Activated T-helper 2 cell treated with anti-CD3 and anti-CD28 coated beads, Interferon-gamma antibody, Interleukin-2, Interleukin-4, amounts not matched to agents 10 μg/mL and 5 μg/mL and 100 μg/mL, durations not matched to agents 14 hours and 24 hours and 36 hours (primary cell): ENCODE results near the gene PCP2. TPM values are rescaled to one million over a fixed set of nuclear protein-coding genes. Genes with fewer than 3 reads are reported as not detected.
"Not testable (repeated sequence)": the region's sequence is repeated elsewhere in the genome, so short reads cannot be mapped to it uniquely, and the experiment has no call there.

ENCODE experiments used
- DNase-seq: peaks from one replicate; pipeline ENCODE4 v3.0.0; 2021; ENCODE audit warnings: low spot score
- H3K27ac Mint-ChIP-seq: one replicate; pipeline ENCODE4 v1.8.0; 2021; ENCODE audit warnings: mixed read lengths
- H3K27me3 Mint-ChIP-seq: one replicate; pipeline ENCODE4 v1.8.0; 2021; ENCODE audit warnings: low read depth, mixed read lengths
- H3K36me3 Mint-ChIP-seq: one replicate; pipeline ENCODE4 v1.8.0; 2021; ENCODE audit warnings: low read depth, mixed read lengths
- H3K4me1 Mint-ChIP-seq: one replicate; pipeline ENCODE4 v1.8.0; 2021; ENCODE audit warnings: low read depth, mixed read lengths
- H3K4me3 Mint-ChIP-seq: one replicate; pipeline ENCODE4 v1.8.0; 2021; ENCODE audit warnings: low read depth, mild to moderate bottlenecking, moderate library complexity, mixed read lengths
- H3K9me3 Mint-ChIP-seq: one replicate; pipeline ENCODE4 v1.8.0; 2021; ENCODE audit warnings: mixed read lengths
- intact Hi-C: fragments of 100-400 bp; cut with micrococcal nuclease; formaldehyde crosslinking; loops from one replicate; pipeline ENCODE4 v1.15.1; 2023
- total RNA-seq: library from RNA; stranded (reverse); gene quantifications from 2 replicates; pipeline ENCODE4 v1.2.3, GENCODE V29; 2022

Gene PCP2
- total RNA-seq, 1 donor from 2014 or later = 1.2 TPM

DNA sequence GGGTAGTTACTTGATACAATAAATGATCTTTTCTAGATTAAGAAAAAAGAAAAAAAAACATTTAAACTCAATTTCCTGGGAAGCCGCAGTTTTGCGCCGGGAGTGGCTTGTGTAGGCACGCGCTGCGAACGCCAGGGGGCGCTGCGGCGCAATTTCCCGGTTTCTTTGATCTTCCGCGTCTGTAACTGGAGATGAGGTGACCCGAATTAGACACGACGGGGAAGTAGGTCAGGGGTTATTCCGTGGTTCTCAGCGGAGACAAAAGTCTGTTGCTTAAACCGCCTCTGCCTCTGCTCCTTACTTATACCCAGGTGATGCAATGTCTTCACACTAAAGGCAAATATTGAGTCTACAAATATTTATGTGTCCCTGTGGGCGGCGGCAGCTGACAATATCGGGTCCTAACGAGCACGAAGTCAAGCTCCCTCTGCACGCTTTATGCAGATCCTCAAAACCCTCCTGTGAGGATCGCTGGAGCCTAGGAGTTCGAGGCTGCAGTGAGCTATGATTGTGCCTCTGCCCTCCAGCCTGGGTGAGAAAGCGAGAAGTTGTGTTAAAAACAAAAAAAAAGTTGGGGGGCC lies 18.6 kb upstream of the PCP2 start:
- intact Hi-C loops = loop anchor here (1.0 kb wide), 2 partner anchors 28 to 147 kb away; partner anchors contain the start of gene TRAPPC5
- H3K27me3 Mint-ChIP-seq = peaks cover 3% of the 10 kb centered on the region
- H3K4me3 Mint-ChIP-seq = peak overlapping the region; percentile 52
- peaks cover 4% of the 10 kb centered on the region for H3K36me3 Mint-ChIP-seq
- H3K4me1 Mint-ChIP-seq = peaks cover 12% of the 10 kb centered on the region
- peak overlapping the region; percentile 72 for H3K27ac Mint-ChIP-seq
- peak; percentile 79 for DNase-seq
- no peaks in the 10 kb centered on the region for H3K9me3 Mint-ChIP-seq

DNA sequence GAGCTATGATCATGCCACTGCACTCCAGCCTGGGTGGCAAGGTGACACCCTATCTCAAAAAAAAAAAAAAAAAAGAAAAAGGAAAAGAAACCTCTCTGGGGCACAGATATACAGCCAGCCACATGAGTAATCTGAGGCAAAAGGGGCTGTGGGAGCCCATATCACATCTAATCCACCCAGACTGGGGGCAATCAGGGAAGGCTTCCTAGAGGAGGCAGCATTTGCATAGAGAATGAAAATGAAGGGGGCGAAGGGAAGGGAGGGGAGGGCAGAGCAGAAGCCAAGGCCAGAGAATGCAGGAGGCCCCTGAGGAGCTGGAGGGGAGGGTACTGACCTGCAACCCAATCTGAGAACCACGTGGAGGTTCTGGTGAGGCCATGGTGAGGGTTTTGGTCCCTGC lies 16.6 kb upstream of the PCP2 start:
- H3K4me1 Mint-ChIP-seq = peaks cover 9% of the 10 kb centered on the region
- peaks cover 9% of the 10 kb centered on the region for H3K36me3 Mint-ChIP-seq
- intact Hi-C loops = no loop called here
- peaks cover 3% of the 10 kb centered on the region for H3K27me3 Mint-ChIP-seq
- H3K27ac Mint-ChIP-seq = no peak overlapping the region
- no peak for DNase-seq
- no peaks in the 10 kb centered on the region for H3K9me3 Mint-ChIP-seq
- no peak overlapping the region for H3K4me3 Mint-ChIP-seq

DNA sequence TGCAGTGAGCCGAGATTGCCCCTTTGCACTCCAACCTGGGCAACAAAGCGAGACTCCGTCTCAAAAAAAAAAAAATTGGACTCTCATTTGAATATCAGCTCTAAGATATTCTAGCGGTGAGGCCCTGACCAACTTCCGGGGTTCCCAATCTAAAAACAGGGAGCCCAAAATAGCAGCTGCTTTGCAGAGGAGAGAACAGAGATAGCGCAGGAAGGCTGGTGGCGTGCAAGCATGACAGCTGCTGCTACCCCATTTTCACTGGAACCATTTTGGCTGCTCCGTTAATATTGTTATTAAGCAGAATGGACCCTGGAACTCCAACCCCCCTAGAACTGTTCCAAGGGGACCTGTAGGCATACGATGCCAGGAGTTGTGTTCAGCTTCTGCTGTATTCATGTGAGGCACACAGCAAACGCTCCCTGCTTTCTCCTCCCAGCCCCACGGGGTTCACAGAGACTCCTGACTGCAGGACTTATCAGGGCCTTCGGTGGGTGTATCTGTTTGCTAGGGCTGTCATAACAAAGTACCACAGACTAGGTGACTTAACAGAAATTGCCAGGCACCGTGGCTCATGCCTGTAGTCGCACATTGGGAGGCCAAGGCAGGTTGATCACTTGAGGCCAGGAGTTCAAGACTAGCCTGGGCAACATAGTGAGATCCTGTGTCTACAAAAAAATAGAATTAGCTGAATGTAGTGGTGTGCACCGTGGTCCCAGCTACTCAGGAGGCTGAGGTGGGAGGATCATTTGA lies 14.9 kb upstream of the PCP2 start:
- no peak for DNase-seq
- Mint-ChIP-seq H3K36me3 (peaks cover 16% of the 10 kb centered on the region), H3K4me1 (peaks cover 9% of the 10 kb centered on the region), H3K27me3 (peaks cover 3% of the 10 kb centered on the region), H3K9me3 (no peaks in the 10 kb centered on the region), H3K27ac (no peak overlapping the region), H3K4me3 (no peak overlapping the region)
- intact Hi-C loops = no loop called here

DNA sequence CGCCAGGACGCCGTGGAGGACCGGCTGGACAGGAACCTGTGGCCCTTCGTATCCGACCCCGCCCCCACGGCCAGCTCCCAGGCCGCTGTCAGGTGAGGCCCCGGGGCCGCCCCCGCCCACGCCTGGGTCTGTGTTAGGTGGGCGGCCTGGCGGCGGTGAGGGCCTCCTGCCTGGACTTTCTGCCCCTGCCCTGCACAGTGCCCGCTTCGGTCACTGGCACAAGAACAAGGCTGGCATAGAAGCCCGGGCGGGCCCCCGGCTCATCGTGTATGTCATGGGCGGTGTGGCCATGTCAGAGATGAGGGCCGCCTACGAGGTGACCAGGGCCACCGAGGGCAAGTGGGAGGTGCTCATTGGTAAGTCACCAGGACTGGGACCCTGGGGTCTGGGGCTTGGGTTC lies 13.6 kb upstream of the PCP2 start:
- peaks cover 3% of the 10 kb centered on the region for H3K27me3 Mint-ChIP-seq
- intact Hi-C loops = no loop called here
- H3K27ac Mint-ChIP-seq = no peak overlapping the region
- H3K36me3 Mint-ChIP-seq = peaks cover 24% of the 10 kb centered on the region
- H3K4me3 Mint-ChIP-seq = no peak overlapping the region
- peaks cover 2% of the 10 kb centered on the region for H3K4me1 Mint-ChIP-seq
- no peaks in the 10 kb centered on the region for H3K9me3 Mint-ChIP-seq
- no peak for DNase-seq

DNA sequence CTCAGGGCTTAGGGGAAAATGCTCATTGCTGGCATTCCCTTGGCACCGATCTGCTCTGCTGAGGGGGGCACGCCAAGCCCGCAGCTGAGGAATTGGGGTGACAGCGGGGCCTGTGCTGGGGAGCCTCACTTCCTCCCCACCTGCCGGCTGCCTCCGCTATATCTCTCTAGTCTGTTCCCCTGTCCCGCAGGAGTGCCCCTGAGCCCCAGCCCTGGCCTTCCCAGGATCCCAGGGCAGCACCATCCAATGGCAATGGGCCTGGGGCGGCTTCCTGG lies 12.8 kb upstream of the PCP2 start:
- Mint-ChIP-seq H3K27ac (no peak overlapping the region), H3K4me3 (no peak overlapping the region), H3K9me3 (no peaks in the 10 kb centered on the region), H3K36me3 (peaks cover 24% of the 10 kb centered on the region), H3K27me3 (no peaks in the 10 kb centered on the region), H3K4me1 (no peaks in the 10 kb centered on the region)
- intact Hi-C loops = no loop called here
- DNase-seq = no peak

DNA sequence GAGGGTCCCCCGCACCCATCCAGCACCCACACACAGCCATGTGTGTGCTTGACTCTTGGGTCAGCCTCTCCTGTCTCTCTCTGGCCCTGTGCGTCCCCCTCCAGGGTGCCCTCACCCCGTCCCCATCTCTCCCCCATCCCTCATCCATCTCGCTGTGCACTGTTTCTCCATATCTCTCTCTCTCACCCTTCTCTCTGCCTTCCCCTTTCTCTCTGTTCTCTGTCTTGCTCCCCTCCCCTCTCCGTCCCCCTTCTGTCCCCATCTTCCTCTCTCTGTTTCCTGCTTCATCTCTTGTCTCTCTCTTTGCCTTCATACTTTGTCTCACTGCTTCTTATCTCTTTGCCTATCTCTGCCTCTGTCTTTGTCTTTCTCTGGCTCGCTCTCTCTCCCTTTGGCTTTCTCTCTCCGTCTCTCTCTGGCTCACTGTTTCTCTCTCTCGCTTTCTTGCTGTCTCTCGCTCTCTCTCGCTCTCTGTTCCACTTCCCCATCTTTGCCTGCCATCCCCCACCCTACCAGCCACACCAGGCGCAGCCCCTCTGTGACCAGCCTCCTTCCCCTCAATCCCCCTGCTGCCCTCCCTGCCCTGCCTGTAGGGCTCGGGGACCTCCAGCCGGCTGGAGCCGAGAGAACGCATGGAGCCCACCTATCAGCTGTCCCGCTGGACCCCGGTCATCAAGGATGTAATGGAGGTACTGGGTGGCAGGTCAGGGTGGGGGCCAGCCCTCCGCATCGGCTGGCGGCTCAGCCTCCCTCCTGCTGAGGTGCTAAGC lies 12.3 kb upstream of the PCP2 start:
- no peak overlapping the region for H3K4me3 Mint-ChIP-seq
- no peak overlapping the region for H3K27ac Mint-ChIP-seq
- DNase-seq = no peak
- no peaks in the 10 kb centered on the region for H3K9me3 Mint-ChIP-seq
- intact Hi-C loops = no loop called here
- peaks cover 24% of the 10 kb centered on the region for H3K36me3 Mint-ChIP-seq
- no peaks in the 10 kb centered on the region for H3K27me3 Mint-ChIP-seq
- no peaks in the 10 kb centered on the region for H3K4me1 Mint-ChIP-seq

DNA sequence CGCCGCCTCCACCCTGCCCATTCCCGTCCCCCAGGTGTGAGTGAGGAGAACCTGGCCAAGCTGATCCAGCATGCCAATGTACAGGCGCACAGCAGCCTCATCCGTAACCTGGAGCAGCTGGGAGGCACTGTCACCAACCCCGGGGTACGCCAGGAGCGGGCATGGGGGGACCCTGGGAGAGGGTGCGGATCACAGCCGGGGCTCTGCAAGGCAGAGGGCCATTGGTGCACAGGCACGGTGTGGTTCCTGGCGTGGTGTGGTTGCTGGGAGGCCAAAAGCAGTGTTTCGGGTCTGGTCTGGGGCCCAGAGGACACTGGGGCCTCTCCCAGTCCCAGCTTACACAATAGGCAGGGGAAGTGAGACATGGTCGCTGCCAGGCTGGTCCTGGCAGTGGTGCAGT lies 11.6 kb upstream of the PCP2 start:
- H3K27ac Mint-ChIP-seq = no peak overlapping the region
- H3K27me3 Mint-ChIP-seq = no peaks in the 10 kb centered on the region
- no peak overlapping the region for H3K4me3 Mint-ChIP-seq
- H3K4me1 Mint-ChIP-seq = no peaks in the 10 kb centered on the region
- no peak for DNase-seq
- intact Hi-C loops = no loop called here
- no peaks in the 10 kb centered on the region for H3K9me3 Mint-ChIP-seq
- peaks cover 25% of the 10 kb centered on the region for H3K36me3 Mint-ChIP-seq

DNA sequence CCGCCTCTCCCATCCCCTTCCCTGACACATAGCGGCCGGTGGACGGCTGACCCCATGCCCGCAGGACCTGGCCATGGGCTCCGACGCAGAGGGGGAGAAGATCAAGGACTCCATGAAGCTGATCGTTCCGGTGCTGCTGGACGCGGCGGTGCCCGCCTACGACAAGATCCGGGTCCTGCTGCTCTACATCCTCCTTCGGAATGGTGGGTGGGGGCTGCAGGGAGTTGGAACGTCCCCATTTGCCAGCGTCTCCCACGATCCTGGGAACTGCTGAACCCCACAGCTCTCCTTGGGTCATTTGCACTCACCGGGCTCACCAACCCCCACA lies 11.0 kb upstream of the PCP2 start:
- Mint-ChIP-seq H3K27ac (no peak overlapping the region), H3K4me1 (peaks cover 6% of the 10 kb centered on the region), H3K9me3 (no peaks in the 10 kb centered on the region), H3K4me3 (no peak overlapping the region), H3K36me3 (peaks cover 31% of the 10 kb centered on the region), H3K27me3 (no peaks in the 10 kb centered on the region)
- no peak for DNase-seq
- intact Hi-C loops = no loop called here

DNA sequence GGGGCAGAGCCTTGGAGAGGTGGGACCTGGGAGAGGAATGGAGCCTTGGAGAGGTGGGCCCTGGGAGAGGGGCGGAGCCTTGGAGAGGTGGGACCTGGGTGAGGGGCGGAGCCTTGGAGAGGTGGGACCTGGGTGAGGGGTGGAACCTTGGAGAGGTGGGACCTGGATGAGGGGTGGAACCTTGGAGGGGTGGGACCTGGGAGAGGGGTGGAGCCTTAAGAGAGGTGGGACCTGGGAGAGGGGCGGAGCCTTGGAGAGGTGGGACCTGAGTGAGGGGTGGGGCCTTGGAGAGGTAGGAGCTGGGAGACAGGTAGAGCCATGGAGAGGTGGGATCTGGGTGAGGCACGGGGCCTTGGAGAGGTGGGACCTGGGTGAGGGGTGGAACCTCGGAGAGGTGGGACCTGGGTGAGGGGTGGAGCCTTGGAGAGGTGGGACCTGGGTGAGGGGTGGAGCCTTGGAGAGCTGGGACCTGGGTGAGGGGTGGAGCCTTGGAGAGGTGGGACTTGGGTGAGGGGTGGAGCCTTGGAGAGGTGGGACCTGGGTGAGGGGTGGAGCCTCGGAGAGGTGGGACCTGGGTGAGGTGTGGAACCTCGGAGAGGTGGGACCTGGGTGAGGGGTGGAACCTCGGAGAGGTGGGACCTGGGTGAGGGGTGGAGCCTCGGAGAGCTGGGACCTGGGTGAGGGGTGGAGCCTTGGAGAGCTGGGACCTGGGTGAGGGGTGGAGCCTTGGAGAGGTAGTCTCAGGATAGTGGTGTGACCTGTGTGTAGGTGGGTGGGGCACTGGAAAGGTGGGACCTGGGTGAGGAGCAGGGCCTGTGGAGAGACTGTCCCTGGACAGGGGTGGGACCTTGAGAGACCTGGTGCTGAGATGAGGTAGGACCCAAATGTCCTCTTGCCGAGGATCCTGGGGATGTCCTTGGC lies 10.4 kb upstream of the PCP2 start:
- Mint-ChIP-seq H3K4me1 (peaks cover 11% of the 10 kb centered on the region), H3K36me3 (peaks cover 31% of the 10 kb centered on the region)
- DNase-seq, H3K27me3 Mint-ChIP-seq, intact Hi-C loops, H3K27ac Mint-ChIP-seq, H3K4me3 Mint-ChIP-seq, H3K9me3 Mint-ChIP-seq: not testable (repeated sequence)

DNA sequence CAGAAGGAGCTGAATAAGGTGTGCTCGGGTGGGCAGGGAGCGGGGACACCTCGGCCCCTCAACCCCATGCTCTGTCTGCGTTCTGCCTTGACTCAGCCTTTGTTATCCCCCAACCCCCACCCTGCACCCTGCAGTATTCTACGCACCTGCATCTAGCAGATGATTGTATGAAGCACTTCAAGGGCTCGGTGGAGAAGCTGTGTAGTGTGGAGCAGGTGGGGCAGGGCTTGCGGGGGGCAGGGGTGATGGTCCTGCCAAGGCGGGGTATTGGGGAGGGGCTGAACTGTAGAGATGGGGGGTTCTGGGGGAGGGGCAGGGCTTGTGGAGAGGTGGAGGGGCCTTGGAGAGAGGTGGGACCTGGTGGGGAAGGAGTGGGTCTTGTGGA lies 9.5 kb upstream of the PCP2 start:
- intact Hi-C loops = no loop called here
- Mint-ChIP-seq H3K9me3 (no peaks in the 10 kb centered on the region), H3K4me3 (no peak overlapping the region), H3K4me1 (peaks cover 14% of the 10 kb centered on the region), H3K27ac (no peak overlapping the region), H3K36me3 (peaks cover 31% of the 10 kb centered on the region), H3K27me3 (no peaks in the 10 kb centered on the region)
- no peak for DNase-seq

DNA sequence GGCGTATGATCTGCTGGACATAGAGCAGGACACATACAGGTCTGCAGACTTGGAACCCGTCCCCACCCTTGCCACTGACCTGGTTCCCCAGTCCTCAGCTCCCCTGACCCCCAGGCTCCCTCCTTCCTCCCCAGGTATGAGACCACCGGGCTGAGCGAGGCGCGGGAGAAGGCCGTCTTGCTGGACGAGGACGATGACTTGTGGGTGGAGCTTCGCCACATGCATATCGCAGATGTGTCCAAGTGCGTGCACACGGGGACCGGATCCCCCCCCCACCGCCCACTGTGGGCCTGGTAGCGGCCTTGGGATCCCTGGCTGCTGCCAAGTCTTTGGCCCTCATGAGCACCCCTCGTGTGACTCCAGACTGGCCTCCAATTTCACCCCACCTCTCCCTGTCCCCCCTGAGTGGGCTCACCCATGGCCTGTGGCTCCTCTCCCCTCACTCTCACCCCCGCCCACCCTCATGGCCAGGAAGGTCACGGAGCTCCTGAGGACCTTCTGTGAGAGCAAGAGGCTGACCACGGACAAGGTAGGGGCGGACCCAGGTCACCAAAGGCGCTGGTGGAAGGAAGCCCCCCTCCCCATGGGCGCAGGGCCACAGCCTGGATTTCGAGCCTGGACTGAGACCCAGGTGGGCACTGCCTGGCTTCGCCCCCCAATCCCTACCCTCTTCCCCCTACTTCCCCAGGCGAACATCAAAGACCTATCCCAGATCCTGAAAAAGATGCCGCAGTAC lies 8.9 kb upstream of the PCP2 start:
- Mint-ChIP-seq H3K4me3 (no peak overlapping the region), H3K27me3 (no peaks in the 10 kb centered on the region), H3K36me3 (peaks cover 26% of the 10 kb centered on the region), H3K9me3 (no peaks in the 10 kb centered on the region), H3K27ac (no peak overlapping the region), H3K4me1 (peaks cover 14% of the 10 kb centered on the region)
- DNase-seq = no peak
- intact Hi-C loops = no loop called here
